ENCODE data around the gene ILK.

DNA sequence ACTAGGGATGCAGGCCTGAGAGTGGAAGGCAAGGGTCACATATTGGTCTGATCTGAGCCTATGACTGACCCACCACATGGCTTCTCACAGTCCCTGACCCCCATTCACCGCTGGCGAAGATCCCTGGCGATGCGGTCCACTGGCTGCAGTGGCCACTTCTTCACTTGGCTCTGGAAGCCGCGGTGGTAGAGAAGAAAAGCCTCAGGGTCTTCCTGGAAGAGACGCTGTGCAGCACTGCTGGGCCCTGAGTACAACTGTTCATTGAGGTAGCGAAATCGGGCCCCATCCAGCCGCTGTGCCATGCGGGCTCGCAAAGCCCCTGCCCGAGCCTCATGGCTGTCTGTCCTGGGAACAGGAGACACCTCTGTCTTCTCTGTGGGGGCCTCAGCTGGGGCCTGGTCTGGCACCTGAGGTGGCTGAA, 2.5 kb upstream of the ILK start:
- TF ChIP-seq, protein P1, sequence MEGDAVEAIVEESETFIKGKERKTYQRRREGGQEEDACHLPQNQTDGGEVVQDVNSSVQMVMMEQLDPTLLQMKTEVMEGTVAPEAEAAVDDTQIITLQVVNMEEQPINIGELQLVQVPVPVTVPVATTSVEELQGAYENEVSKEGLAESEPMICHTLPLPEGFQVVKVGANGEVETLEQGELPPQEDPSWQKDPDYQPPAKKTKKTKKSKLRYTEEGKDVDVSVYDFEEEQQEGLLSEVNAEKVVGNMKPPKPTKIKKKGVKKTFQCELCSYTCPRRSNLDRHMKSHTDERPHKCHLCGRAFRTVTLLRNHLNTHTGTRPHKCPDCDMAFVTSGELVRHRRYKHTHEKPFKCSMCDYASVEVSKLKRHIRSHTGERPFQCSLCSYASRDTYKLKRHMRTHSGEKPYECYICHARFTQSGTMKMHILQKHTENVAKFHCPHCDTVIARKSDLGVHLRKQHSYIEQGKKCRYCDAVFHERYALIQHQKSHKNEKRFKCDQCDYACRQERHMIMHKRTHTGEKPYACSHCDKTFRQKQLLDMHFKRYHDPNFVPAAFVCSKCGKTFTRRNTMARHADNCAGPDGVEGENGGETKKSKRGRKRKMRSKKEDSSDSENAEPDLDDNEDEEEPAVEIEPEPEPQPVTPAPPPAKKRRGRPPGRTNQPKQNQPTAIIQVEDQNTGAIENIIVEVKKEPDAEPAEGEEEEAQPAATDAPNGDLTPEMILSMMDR (IDR thresholded peaks at IDR 0.05) = no peak
- TF ChIP-seq POLR2A (IDR thresholded peaks at IDR 0.05) = no peak

Data from heart left ventricle (tissue), 13 donors.